ENCODE measurements around the gene MMP28.

The MMP28 gene

DNA sequence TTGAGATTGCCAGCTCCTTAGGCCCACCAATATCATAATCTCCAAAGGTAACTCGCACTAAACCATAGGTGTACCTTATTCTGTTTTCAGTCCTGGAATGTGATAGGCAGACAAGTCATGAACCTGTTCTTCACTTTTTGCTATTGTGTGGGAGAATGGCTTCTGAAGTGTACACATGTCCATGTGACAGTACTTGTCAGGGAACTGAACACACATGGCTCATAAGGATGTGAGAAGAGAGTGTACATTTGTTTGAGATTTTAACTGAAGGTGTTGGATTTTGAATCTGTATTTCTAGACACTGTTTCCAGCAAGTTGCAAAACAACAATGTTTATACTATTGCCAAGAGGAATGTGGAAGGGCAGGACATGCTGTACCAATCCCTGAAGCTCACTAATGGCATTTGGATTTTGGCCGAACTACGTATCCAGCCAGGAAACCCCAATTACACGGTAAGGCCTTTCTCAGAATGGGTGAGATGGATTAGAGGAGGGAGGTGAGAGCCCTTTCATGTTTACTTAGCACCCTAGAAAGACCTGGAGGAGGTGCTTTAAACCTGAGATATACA lies 78.5 kb downstream of the MMP28 start:
- no peak for DNase-seq

DNA sequence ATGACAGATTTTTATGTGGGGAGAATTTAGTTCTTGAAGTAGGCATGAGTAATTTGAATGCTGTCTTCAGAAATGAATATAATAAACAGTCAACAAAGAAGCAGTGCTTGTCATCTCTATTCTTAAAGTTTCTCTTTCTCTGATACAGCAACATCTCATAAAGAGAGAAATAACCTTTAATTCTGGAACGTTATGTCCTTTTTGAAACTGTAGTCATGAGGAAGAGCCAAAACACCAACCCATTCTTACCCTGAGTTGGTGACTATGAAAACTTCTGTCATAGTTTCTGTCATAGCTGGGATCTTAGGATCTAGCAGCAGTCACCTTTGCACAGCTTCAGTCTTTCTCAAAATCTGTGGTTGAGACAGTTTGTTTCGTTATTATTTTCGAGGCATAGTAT lies 79.3 kb downstream of the MMP28 start:
- DNase-seq, result no peak

Measured in right forelimb (tissue), 1 donor.